Germinal center (tissue), 1 donor: ENCODE data around the gene UPP1.
A peak's percentile ranks its signal among the peaks of the same experiment; 100 is the strongest.
"Not testable (repeated sequence)": the region's sequence is repeated elsewhere in the genome, so short reads cannot be mapped to it uniquely, and the experiment has no call there.

Experiments
- DNase-seq: peaks from one replicate; pipeline ENCODE4 v3.0.0; 2012; ENCODE audit warnings: mixed read lengths, low spot score

Gene UPP1

DNA sequence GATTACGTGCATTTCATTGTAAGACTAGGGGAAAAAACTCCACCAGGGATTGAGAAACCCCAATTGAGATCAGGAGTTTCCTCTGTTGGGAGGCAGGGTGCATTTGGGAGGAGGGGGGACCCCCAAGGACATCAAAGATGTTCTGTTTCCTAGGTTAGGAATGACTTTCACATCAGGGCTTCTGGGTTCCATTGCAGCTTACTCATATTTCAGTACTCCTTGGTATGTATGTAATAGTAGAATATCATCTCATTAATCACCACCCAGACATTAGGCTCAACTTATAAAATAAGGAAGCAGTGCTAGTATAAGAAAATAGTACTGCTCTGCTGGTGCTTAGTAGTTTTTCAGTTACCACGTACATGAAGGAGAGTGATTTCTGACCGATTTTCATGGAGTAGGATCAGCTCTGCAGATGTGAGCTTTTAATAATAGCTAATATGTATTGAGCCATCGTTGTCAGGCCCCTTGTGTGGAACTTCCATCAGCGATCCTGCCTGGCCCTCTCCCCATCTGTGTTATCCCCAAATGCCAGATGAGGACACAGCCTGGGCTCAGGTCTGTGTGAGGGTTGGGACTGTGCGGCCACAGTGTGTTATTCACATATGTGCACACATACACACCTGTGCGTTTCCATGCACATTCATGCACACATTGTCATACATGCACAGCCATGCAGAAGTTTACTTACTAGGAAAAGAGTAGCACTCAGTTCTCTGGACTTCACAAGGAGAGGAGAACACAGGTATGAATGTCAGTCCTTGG, 23.5 kb downstream of the UPP1 start:
- DNase-seq = no peak

- no peak for DNase-seq
Observed at GRCh38 chr7:48113275-48113674, 24.2 kb downstream of the UPP1 start.

GRCh38 chr7:48114115-48114514, 25.1 kb downstream of the UPP1 start:
- DNase-seq = no peak

GRCh38 chr7:48114589-48114988, 25.5 kb downstream of the UPP1 start:
- DNase-seq = no peak

- no peak for DNase-seq
Observed at GRCh38 chr7:48116043-48116442, 27.0 kb downstream of the UPP1 start.

GRCh38 chr7:48118041-48118440, 29.0 kb downstream of the UPP1 start:
- no peak for DNase-seq

DNA sequence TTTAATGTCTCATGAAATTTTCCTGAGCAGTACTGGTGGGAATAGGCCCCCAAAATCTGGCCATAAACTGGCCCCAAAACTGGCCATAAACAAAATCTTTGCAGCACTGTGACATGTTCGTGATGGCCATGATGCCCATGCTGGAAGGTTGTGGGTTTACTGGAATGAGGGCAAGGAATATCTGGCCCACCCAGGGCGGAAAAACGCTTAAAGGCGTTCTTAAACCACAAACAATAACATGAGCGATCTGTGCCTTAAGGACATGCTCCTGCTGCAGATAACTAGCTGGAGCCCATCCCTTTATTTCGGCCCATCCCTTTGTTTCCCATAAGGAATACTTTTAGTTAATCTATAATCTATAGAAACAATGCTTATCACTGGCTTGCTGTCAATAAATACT, 31.5 kb downstream of the UPP1 start:
- DNase-seq = not testable (repeated sequence)

DNA sequence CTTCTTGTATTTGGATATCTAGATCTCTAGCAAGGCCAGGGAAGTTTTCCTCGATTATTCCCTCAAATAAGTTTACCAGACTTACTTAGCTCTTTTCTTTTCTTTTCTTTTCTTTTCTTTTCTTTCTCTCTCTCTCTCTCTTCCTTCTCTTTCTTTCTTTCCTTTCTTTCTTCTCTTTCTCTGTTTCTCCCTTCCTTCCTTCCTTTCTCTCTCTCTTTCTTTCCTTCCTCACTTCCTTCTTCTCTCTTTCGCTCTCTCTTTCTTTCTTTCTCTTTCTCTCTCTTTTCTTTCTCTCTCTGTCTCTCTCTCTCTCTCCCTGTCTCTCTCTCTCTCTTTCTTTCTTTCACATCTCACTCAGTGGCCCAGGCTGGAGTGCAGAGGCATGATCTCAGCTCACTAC, 37.0 kb downstream of the UPP1 start:
- DNase-seq = no peak

DNA sequence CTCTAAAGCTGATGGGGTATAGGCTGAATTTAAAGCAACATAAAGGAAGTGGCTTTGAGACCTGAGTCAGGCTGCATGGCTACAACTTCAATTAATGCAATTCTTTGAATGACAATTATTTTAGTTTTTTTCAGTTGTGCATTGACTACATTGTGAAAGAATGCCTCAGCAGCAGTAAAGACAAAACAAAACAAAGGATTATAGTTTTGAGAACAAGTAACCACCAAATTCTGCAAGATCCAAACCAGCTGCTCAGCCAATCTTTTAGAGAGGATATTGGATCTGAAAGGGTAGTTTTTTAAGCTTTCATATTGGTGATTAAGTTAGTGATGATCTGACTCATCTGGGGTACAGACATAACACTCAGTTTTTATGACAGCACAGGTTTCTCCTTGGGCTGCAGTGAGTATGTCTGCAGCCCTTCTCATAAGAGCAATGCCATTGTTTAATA, 41.6 kb downstream of the UPP1 start:
- no peak for DNase-seq

DNA sequence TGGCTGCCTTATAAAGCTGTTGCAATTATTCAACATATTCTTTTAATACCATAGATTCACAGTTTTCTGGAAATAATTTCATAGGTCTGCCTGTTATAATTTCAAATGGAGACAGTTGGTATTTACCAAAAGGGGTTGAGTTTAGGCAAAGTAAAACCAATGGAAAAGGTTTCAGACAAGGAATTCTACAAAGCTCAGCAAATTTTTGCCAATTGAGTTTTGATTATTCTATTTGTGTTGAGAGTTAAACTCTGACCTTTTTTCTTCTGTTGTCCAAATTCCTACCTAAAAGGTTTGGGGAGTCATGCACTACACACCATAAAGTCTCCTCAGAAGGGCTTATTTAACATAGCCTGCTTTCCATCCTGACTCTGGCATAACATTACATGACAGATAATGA, 43.7 kb downstream of the UPP1 start:
- DNase-seq = no peak

- DNase-seq = no peak
Observed at GRCh38 chr7:48139459-48139858, 50.4 kb downstream of the UPP1 start.

- DNase-seq = no peak
Observed at GRCh38 chr7:48140001-48140681, 51.1 kb downstream of the UPP1 start.

GRCh38 chr7:48141521-48141920, 52.5 kb downstream of the UPP1 start:
- no peak for DNase-seq

DNA sequence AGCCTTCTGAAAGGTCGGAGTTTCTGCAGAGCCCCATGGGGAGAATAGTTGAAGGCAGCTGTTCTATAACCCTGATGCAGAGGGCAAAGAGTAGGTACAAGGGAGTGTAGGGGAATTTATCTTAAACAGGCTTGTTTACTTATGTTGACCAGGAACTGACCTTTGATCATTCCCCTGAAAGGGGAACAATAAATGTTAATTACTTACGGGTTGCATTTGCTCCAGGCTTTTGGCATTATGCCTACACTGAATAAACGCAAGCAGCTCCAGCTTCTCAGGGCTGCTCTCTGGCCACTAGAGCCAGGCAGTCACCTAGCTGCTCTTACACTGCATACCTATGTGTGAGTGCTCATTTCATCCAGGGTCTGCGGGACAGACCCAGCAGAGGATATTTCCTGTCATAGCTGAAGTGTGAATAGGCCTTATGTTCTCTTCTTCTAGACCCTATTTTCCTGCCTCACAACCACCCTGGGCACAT, 55.3 kb downstream of the UPP1 start:
- no peak for DNase-seq

- no peak for DNase-seq
Observed at GRCh38 chr7:48147078-48147591, 58.1 kb downstream of the UPP1 start.

DNA sequence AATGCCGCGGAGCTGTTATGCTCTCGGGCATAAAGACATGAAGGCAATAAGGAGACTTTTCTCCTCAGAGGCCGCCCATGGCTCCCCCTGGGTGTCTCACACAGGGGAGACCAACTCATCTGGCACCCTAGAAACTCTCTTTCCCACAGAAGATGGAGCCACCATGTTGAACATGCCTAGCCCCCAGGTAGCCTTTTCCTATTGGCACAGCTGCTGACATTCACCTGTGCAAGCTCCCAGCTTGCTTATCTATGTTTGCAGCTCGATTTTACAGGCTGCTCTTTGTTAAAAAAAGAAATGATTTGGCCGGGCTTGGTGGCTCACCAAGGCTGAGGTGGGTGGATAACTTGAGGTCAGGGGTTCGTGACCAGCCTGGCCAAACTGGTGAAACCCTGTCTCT, 58.6 kb downstream of the UPP1 start:
- DNase-seq = not testable (repeated sequence)

GRCh38 chr7:48148311-48148710, 59.2 kb downstream of the UPP1 start:
- no peak for DNase-seq

- no peak for DNase-seq
Observed at GRCh38 chr7:48149058-48149457, 60.0 kb downstream of the UPP1 start.

GRCh38 chr7:48150086-48150485, 61.0 kb downstream of the UPP1 start:
- no peak for DNase-seq

DNA sequence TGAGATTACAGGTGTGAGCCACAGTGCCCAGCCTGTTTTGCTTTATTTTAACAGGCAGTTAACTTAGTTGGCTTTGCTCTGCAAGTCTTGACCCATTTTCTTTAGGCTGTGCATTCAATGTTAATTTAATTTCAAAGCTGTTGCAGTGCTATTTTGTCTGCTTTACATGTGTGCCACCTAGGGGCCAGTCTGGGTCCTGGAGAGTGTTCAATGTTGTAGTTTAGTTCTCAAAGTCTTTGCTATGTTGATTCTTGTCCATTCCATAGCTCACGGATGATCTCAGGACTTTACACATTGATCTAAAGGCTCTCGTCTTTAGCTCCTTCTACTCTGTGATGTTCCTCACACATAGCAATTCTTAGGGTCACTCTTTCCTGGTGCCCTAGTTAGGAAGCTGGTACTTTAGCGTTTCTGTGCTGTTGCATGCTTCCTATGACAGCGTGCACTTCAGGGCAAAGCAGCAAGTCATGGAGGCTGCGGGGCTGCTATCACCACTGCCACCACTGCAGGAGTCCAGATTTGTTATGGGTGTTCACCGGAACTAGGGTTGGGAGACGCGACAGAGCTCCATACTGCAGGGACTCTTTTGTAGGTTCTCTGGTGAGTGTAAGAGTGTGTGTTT, 65.8 kb downstream of the UPP1 start:
- peak; percentile 16 for DNase-seq
